ENCODE measurements around the gene NR1D1. TPM values are rescaled to one million over a fixed set of nuclear protein-coding genes. Genes with fewer than 3 reads are reported as not detected.

NR1D1 gene
- total and polyA plus RNA-seq, 2 of the 13 experiments (the other 11 are each of a cell fraction or from before 2014, with no cell fraction given) = 2.1 to 2.7 TPM

DNA sequence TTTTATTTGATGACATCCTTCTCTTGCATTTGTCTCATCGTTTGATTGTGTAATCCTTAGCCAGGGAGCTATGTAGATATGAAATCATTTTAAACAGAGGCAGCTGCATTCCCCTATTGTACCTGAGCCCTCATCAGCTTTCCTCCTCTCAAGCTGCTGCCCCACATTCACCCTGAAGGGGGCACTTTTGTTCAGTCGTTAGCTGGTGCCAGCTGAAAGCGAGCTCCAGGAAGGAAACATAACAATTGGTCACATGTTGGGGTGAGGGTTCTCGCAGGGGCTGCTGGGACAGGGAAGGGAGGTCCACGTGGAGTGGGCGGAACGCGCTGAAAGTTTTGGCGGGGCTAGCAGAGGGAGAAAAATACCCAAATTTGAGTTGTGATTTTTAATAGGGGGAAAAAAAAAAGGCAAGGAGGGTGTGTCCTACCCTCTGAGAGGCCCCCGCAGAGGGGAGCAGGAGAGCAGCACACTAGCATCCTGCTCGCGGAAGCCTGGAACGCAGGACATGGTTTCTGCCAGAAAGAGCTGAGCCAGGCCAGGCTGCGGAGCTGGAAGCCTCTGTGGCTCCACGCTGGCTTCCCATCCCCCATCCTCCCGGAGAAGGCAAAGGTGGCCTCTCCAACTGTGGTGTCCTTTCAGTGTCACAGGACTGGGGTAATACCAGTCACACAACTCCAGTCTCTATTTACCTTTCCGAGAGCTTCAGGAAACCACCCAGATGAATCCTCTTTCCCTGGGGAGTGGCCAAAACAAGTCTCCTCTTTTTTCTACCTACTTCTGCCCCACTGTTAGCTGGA, 12.9 kb upstream of the NR1D1 start (continued):
- TF ChIP-seq CHD4 (IDR thresholded peaks at IDR 0.05; ENCODE audit: borderline replicate concordance, low read length) (no peak; the same call in 1 of the 2 replicates), ZNF878 (CRISPR knock-in tag; IDR thresholded peaks at IDR 0.05) (no peak; the same call in 1 of the 2 replicates), HNRNPL (IDR thresholded peaks at IDR 0.05; ENCODE audit: low read depth, low read length) (0 out of 2 replicates have a peak, but pooled peaks have one; percentile 33), ZMYM4 (CRISPR knock-in tag; IDR thresholded peaks at IDR 0.05) (peak; percentile 91), CAMTA2 (CRISPR knock-in tag; IDR thresholded peaks at IDR 0.05; ENCODE audit: borderline replicate concordance) (peak; percentile 45), ZSCAN29 (CRISPR knock-in tag; conservative IDR thresholded peaks at IDR 0.05) (no peak; the same call in 1 of the 2 replicates), MED8 (CRISPR knock-in tag; IDR thresholded peaks at IDR 0.05; ENCODE audit: insufficient replicate concordance) (peak; percentile 63), FOXJ3 (CRISPR knock-in tag; IDR thresholded peaks at IDR 0.05; ENCODE audit: borderline replicate concordance) (peak; percentile 86; the same call in 1 of the 2 replicates), ADNP (CRISPR knock-in tag; IDR thresholded peaks at IDR 0.05) (no peak), KDM2A (CRISPR knock-in tag; IDR thresholded peaks at IDR 0.05; ENCODE audit: borderline replicate concordance, low read depth) (peak; percentile 95), ZBTB8A (CRISPR knock-in tag; IDR thresholded peaks at IDR 0.05; ENCODE audit: borderline replicate concordance, low read depth) (peak; percentile 27; the same call in 1 of the 2 replicates), ZNF558 (CRISPR knock-in tag; IDR thresholded peaks at IDR 0.05; ENCODE audit: borderline replicate concordance) (no peak), ZNF839 (CRISPR knock-in tag; IDR thresholded peaks at IDR 0.05; ENCODE audit: borderline replicate concordance) (peak; percentile 57; the same call in 1 of the 2 replicates), SIN3B (IDR thresholded peaks at IDR 0.05; ENCODE audit: low read length) (no peak), ZNF124 (CRISPR knock-in tag; IDR thresholded peaks at IDR 0.05) (no peak; the same call in 1 of the 2 replicates), ARHGAP35 (CRISPR knock-in tag; IDR thresholded peaks at IDR 0.05; ENCODE audit: borderline replicate concordance) (no peak)
- TF ChIP-seq, protein P1, sequence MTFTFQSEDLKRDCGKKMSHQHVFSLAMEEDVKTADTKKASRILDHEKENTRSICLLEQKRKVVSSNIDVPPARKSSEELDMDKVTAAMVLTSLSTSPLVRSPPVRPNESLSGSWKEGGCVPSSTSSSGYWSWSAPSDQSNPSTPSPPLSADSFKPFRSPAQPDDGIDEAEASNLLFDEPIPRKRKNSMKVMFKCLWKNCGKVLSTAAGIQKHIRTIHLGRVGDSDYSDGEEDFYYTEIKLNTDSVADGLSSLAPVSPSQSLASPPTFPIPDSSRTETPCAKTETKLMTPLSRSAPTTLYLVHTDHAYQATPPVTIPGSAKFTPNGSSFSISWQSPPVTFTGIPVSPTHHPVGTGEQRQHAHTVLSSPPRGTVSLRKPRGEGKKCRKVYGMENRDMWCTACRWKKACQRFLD (CRISPR knock-in tag; IDR thresholded peaks at IDR 0.05; ENCODE audit: borderline replicate concordance) = peak; percentile 53; the same call in 1 of the 2 replicates
- TF ChIP-seq, protein P2, sequence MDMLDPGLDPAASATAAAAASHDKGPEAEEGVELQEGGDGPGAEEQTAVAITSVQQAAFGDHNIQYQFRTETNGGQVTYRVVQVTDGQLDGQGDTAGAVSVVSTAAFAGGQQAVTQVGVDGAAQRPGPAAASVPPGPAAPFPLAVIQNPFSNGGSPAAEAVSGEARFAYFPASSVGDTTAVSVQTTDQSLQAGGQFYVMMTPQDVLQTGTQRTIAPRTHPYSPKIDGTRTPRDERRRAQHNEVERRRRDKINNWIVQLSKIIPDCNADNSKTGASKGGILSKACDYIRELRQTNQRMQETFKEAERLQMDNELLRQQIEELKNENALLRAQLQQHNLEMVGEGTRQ (IDR thresholded peaks at IDR 0.05; ENCODE audit: low read depth, low read length) = peak; percentile 93
- TF ChIP-seq, protein P2 (CRISPR knock-in tag; IDR thresholded peaks at IDR 0.05; ENCODE audit: borderline replicate concordance) = peak; percentile 98; the same call in 1 of the 2 replicates
- TF ChIP-seq, protein P3, sequence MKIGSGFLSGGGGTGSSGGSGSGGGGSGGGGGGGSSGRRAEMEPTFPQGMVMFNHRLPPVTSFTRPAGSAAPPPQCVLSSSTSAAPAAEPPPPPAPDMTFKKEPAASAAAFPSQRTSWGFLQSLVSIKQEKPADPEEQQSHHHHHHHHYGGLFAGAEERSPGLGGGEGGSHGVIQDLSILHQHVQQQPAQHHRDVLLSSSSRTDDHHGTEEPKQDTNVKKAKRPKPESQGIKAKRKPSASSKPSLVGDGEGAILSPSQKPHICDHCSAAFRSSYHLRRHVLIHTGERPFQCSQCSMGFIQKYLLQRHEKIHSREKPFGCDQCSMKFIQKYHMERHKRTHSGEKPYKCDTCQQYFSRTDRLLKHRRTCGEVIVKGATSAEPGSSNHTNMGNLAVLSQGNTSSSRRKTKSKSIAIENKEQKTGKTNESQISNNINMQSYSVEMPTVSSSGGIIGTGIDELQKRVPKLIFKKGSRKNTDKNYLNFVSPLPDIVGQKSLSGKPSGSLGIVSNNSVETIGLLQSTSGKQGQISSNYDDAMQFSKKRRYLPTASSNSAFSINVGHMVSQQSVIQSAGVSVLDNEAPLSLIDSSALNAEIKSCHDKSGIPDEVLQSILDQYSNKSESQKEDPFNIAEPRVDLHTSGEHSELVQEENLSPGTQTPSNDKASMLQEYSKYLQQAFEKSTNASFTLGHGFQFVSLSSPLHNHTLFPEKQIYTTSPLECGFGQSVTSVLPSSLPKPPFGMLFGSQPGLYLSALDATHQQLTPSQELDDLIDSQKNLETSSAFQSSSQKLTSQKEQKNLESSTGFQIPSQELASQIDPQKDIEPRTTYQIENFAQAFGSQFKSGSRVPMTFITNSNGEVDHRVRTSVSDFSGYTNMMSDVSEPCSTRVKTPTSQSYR (CRISPR knock-in tag; IDR thresholded peaks at IDR 0.05; ENCODE audit: borderline replicate concordance) = peak; percentile 98
- TF ChIP-seq, protein P4, sequence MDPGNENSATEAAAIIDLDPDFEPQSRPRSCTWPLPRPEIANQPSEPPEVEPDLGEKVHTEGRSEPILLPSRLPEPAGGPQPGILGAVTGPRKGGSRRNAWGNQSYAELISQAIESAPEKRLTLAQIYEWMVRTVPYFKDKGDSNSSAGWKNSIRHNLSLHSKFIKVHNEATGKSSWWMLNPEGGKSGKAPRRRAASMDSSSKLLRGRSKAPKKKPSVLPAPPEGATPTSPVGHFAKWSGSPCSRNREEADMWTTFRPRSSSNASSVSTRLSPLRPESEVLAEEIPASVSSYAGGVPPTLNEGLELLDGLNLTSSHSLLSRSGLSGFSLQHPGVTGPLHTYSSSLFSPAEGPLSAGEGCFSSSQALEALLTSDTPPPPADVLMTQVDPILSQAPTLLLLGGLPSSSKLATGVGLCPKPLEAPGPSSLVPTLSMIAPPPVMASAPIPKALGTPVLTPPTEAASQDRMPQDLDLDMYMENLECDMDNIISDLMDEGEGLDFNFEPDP (CRISPR knock-in tag; conservative IDR thresholded peaks at IDR 0.05) = no peak
